HG03521 (cell line): ENCODE measurements around the gene HPCAL4.

ENCODE experiments used
- ATAC-seq: cut with Tn5 transposase; IDR thresholded peaks from one replicate; pipeline ENCODE4 v1.9.1; 2021; ENCODE audit warnings: mild to moderate bottlenecking, moderate library complexity; ENCODE audit not compliant: unreplicated experiment

The HPCAL4 gene

DNA sequence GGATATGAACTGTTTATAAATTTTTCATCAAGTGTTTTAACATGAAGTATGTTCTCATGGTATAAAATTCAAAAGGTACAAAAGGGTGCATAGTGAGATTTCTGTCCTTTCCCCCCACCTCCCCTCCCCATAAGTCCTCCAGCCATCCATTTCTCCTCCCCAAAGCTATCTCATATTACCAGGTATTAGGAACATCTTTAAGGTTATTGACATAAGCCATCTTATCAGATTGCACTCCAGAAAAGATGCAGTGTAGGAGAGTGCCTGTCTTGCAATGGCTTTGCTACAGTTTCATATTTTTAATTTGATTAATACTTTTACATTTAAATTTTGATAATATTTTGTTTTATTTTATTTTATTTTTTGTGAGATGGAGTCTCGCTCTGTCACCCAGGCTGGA, 13.5 kb upstream of the HPCAL4 start:
- ATAC-seq = no peak

DNA sequence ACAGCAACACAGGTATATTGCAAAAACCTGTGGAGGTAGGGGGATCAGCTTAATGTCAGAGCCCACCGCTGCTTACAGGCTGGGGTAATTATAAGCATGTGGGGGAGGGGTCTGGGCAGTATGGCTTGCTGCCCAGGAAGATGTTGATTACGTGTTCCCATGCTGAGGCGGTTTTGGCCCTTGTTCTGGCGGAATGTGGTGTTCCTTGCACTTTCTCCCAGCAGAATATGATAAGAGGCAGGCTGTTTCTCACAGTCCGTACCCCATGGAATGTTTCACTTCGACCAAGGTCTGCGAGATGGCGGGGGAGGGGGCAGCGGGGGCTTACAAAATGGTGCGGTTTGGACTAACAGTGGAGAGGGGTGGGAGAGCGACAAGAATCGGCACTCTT, 9.8 kb upstream of the HPCAL4 start:
- no peak for ATAC-seq

- no peak for ATAC-seq
Observed at GRCh38 chr1:39700348-39700747, 9.1 kb upstream of the HPCAL4 start.

- no peak for ATAC-seq
Observed at GRCh38 chr1:39699419-39699818, 8.2 kb upstream of the HPCAL4 start.

GRCh38 chr1:39698568-39698967, 7.3 kb upstream of the HPCAL4 start:
- no peak for ATAC-seq

- ATAC-seq = no peak
Observed at GRCh38 chr1:39696448-39696847, 5.2 kb upstream of the HPCAL4 start.

DNA sequence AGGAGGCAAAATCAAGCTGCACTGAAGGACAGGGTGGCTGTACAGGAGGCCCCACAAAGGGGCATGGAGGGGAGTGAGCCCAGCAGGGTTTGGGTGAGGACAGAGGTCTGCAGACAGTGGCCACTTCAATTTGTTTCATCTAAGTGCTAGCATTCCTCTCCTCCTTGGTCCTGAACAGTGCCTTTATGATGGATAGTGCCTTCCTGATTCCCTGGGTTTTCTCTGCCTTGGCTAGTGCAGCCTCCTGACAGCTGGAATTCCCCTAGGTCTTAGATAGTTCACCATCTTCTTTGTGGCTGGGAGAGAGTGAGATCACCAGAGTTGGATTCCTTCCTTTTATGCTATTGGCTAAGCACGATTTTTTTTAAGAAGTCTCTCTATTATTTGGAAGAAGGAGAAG, 3.8 kb upstream of the HPCAL4 start:
- ATAC-seq = no peak

GRCh38 chr1:39694026-39694425, 2.8 kb upstream of the HPCAL4 start:
- ATAC-seq = no peak

DNA sequence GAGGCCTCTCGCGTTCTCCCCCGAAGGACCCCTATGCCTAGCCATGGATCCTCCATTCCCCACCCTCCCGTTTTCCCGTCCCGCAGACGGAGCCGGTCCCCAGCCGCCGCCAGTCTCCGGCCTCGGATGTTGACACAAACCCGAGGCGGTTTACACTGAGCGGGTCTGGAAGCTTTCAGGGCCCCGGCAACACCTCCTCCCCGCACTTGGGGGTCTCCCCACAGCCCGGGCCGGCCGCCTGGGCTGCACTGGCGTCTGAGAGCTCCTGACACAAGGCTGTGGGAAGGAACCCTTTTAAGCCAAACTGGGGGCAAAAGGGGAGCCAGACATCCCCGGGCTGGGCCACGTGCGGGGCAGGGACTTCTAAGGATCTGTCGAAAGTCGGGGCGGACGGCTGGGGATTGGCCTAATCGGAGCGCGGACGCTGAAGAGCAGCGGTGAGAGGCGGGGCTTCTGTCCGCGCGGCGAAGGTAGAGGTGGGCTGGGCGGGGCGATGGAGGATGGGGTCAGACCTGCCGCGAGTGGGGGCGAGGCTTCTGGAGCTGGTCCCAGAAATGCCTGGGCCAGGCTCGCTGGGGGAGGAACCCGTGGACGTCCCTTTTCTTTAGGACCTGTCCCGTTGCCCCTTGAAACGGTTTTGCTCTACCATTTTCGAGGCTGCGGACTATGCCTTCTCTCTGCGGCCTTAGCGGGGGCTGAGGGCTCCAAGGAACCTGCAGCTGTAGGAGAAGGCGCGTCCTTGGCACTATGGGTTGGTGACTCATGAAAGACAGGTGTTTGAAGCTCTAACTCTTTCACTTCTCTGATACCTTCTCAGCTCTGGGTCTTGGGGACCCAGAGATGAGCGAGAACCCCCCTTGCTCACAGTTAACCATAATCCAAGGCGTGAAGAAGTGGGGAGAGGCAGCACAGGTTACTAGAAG, 1.2 kb upstream of the HPCAL4 start:
- no peak for ATAC-seq

- ATAC-seq = no peak
Observed at GRCh38 chr1:39690794-39691382, 345 bp downstream of the HPCAL4 start.

DNA sequence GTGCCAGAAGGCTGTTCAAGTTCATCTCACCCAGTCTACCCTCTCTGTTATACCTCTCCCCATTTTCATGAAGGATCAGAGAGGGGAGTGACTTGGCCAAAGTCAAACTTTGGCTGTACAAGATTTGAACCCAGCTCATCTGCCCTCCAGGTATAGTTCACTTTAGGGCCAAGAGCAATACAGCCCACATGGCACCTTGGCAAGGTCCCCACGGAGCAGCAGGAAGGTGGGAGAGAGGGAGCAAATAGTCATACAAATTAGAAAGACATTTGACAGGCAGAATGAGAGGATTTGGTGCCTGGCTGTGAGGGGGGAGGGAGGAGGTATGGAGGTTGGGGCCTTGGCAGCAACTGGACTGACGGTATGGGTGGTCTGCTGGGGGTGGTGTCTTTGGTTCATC, 1.0 kb downstream of the HPCAL4 start:
- ATAC-seq = no peak

- ATAC-seq = no peak
Observed at GRCh38 chr1:39689635-39690034, 1.6 kb downstream of the HPCAL4 start.

- ATAC-seq = no peak
Observed at GRCh38 chr1:39689214-39689613, 2.0 kb downstream of the HPCAL4 start.

DNA sequence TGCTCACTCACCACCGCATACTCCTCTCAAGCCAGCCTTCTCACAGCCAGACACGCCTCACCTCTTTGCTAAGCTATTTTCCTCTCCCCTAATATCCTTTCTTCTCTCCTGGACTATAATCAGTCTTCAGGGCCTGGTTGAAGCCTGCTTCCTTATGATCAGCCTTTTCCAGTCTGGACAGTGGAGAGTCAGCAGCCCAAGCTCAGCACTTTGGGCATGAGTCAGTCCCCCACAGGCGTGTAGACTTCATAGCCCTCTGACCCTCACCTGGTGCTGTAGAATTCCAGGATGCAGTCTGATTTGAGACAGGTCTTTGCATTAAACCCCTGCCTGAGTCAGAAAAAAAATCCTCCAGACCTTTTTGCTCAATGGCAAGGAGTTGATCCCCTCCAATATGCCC, 2.5 kb downstream of the HPCAL4 start:
- no peak for ATAC-seq

- ATAC-seq = no peak
Observed at GRCh38 chr1:39687243-39687642, 4.0 kb downstream of the HPCAL4 start.

GRCh38 chr1:39685071-39685470, 6.2 kb downstream of the HPCAL4 start:
- ATAC-seq = no peak

DNA sequence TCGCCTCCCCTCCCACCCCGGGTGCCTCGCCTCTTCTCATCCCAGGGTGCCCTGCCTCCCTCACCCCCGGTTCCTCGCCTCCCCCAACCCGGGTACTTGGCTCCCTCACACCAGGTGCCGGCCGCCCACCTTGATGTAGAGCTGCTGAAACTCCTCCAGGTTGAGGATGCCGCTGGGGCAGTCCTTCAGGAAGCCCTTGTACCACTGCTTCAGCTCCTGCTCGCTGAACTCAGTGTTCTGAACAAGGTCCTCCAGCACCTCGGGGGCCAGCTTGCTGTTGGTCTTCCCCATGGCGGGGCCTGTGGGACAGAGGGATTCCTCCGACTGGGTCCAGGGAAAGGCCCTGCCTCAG, 6.9 kb downstream of the HPCAL4 start:
- ATAC-seq = no peak

GRCh38 chr1:39683591-39684312, 7.5 kb downstream of the HPCAL4 start:
- ATAC-seq = no peak

GRCh38 chr1:39681999-39682398, 9.2 kb downstream of the HPCAL4 start:
- ATAC-seq = no peak

DNA sequence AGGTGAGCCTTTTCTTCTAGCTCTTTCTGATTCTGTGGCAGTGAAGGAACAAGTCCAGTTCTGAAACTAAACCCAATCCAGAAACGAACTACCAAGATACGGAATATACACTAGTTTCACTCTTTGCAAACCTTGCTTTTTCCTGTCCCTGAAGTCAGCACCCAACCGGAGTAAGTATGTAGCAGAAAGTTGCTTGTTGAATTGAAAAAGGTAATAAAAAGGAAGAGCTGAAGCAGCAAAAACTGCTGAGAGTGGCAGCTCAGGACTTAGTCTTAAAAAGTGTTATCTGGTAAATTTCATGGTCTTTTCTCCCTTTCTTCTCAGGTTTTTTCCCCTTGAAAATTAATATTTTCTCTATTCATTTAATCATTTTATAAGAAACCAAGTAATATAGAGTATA, 9.9 kb downstream of the HPCAL4 start:
- no peak for ATAC-seq

DNA sequence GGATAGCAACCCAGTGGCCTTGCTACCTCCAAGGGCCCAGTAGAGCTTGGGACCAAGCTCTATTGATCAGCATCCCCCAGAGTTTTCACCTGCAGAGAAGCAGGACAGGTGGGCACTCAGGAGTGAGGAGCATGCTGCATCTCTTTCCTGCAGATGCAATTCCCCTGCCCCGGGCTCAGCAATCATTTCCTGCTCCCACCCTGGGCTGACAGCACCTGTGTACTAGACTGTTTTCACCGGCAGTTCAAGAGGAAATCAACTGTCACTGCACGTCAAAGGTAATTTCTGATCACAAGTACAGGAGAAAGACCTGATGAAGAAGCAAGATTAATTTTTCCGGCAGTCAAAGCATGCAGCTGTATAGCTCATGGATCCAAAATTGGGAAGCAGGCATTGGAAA, 10.5 kb downstream of the HPCAL4 start:
- no peak for ATAC-seq

- no peak for ATAC-seq
Observed at GRCh38 chr1:39679821-39680220, 11.4 kb downstream of the HPCAL4 start.
